MG63 (cell line): ENCODE data around the gene OGFRL1. TPM values are rescaled to one million over a fixed set of nuclear protein-coding genes. Genes with fewer than 3 reads are reported as not detected.
A peak's percentile ranks its signal among the peaks of the same experiment; 100 is the strongest.

Experiments
- DNase-seq: peaks from one replicate; pipeline ENCODE4 v3.0.0-alpha.2; 2020
- H3K27me3 ChIP-seq: fragments of 250-450 bp; sonication (Bioruptor Pico); 2 replicates; pipeline ENCODE4 v1.5.1; 2020; ENCODE audit warnings: mild to moderate bottlenecking, moderate library complexity
- H3K36me3 ChIP-seq: fragments of 250-450 bp; sonication (Bioruptor Pico); 2 replicates; pipeline ENCODE4 v1.5.1; 2020; ENCODE audit warnings: mild to moderate bottlenecking, moderate library complexity
- H3K4me3 ChIP-seq: fragments of 250-450 bp; sonication (Bioruptor Pico); 2 replicates; pipeline ENCODE4 v1.5.1; 2020; ENCODE audit warnings: mild to moderate bottlenecking, moderate library complexity
- H3K9me3 ChIP-seq: fragments of 250-450 bp; sonication (Bioruptor Pico); 2 replicates; pipeline ENCODE4 v1.5.1; 2020; ENCODE audit warnings: mild to moderate bottlenecking, moderate library complexity
- total RNA-seq: library from RNA; depleted of rRNA; stranded (reverse); fragments of >200 nt; shearing (Covaris generic); gene quantifications from 2 replicates; pipeline ENCODE4 v1.2.3, GENCODE V29; 2014; ENCODE audit warnings: low replicate concordance

OGFRL1 gene
- total RNA-seq, 1 experiment from 2014 or later, result 3.5 TPM

DNA sequence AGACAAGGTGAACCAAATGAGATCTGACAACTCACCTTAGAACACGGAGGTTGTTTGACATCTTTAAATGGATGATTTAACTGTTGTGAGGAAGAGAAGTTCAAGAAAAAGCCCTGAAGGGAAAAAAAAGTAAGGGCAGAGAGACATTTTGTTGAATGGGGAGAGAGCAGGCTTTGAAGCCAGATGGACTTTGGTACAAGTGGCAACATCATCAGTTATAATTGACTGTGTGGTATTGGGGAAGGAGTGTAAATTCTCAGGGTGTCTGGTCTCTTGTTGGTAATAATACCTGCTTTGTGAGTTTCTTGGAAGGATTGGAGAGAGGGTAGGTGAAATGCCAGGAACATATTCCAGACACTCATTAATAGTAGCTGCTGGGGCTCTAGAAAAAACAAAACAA, 21.6 kb downstream of the OGFRL1 start:
- H3K36me3 ChIP-seq, result no peaks in the 10 kb centered on the region
- DNase-seq, result no peak
- no peaks in the 10 kb centered on the region for H3K27me3 ChIP-seq
- no peaks in the 10 kb centered on the region for H3K9me3 ChIP-seq
- H3K4me3 ChIP-seq, result no peak overlapping the region

DNA sequence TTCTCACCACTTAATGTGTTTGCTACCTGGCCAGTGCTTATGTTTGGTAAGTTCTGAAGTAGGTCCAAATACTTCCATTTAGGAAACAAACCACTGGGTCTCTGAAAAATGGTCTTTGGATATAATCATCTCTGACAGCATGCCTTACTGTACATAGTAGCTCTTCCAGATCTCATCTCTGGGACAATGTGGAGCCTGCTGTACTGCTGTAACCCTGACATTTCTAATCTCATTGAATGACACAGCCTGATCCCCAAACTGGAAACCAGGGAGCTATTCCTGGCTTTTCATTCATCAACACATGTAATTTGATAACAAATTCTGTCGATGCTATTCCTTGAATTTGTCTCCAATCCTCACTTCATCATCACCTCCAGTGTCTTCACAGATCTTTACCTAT, 23.5 kb downstream of the OGFRL1 start:
- H3K4me3 ChIP-seq, result no peak overlapping the region
- no peak for DNase-seq
- no peaks in the 10 kb centered on the region for H3K9me3 ChIP-seq
- no peaks in the 10 kb centered on the region for H3K27me3 ChIP-seq
- H3K36me3 ChIP-seq, result no peaks in the 10 kb centered on the region

DNA sequence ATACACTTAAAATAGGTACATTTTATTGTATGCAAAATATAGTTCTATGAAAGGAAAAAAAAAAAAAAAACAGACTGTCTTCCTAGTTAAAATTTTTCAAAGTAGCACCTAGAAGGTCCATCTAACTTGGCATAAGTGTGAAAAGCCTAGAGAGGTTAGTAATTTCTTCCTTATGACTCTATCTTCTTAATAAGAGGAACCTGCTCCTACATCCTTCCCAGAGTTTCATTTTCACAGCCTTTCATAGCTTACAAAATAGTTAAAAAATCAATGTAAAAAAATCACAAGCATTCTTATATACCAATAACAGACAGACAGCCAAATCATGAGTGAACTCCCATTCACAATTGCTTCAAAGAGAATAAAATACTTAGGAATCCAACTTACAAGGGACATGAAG, 28.8 kb downstream of the OGFRL1 start:
- no peaks in the 10 kb centered on the region for H3K27me3 ChIP-seq
- no peaks in the 10 kb centered on the region for H3K9me3 ChIP-seq
- no peaks in the 10 kb centered on the region for H3K36me3 ChIP-seq
- no peak for DNase-seq
- H3K4me3 ChIP-seq, result no peak overlapping the region

DNA sequence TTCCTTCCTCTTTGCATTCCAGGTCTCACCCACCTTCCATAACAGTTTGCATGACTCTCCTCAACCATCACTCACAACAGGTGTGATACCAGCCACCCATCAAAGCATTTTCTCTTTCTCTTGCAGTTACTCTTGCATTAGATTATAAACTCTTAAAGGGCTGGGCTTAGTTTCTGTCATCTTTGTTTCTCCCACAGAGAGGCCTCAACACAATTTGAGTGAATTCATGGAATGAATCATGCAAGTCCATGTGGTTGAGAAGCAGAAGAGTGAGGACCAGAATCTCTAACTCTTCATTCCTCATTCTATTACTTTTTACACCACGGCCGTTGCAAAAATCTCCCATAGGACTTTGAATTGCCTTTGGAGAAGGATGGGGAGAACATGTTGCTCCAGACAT, 31.4 kb downstream of the OGFRL1 start:
- no peaks in the 10 kb centered on the region for H3K27me3 ChIP-seq
- DNase-seq, result no peak
- H3K9me3 ChIP-seq, result no peaks in the 10 kb centered on the region

DNA sequence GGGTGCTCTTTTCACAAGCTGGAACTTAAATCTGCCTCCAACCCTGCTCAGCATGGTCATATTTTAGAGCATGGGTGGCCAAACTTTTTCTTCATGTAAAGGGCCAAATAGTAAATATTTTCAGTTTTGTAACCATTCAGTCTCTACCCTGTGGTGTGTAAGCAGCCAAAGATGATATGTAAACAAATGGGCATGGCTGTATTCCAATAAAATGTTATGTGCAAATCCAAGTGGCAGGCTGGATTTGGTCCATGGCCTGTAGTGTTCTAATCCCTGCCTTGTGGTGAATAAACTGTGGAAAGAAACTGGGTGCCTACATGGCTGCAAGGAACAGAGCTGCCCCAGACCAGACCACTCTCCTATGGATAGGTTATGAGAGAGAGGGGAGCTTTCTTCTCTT, 32.7 kb downstream of the OGFRL1 start:
- peak; percentile 63 for DNase-seq
- no peaks in the 10 kb centered on the region for H3K9me3 ChIP-seq

More for the DNA sequence above, 31.4 kb downstream of the OGFRL1 start:
- no peak overlapping the region for H3K4me3 ChIP-seq
- no peaks in the 10 kb centered on the region for H3K36me3 ChIP-seq

DNA sequence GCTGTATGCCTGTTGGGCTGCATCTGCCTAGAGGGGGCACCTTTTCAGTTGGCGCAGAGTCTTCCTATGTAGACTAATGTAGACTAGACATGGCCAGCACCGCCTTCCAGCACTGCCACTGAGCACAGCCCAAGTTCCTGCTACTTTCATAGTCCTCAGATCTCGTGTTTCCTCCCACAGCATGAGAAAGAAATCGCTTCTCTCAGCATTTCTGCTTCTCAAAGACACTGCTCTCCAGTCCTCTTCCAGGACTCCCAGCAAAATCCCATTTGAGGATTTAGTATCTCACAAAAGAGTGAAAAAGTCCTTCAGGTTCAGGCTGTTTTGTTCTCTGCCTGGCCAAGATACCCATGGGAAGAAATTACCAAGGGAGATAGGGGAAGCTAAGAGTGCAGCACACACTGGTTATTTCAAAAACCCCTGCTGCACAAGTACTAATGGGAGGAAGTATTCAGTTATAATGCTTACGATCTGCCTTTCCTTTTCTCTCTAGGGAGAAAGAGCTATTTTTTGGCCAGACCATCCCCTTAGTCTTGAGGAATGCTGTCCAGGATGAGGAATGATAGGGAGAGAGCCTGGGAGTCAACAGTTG, 35.7 kb downstream of the OGFRL1 start:
- H3K4me3 ChIP-seq, result no peak overlapping the region
- no peaks in the 10 kb centered on the region for H3K27me3 ChIP-seq
- no peak for DNase-seq
- H3K36me3 ChIP-seq, result no peaks in the 10 kb centered on the region
- H3K9me3 ChIP-seq, result no peaks in the 10 kb centered on the region

More for the DNA sequence above, 32.7 kb downstream of the OGFRL1 start:
- H3K36me3 ChIP-seq, result no peaks in the 10 kb centered on the region
- H3K27me3 ChIP-seq, result no peaks in the 10 kb centered on the region
- no peak overlapping the region for H3K4me3 ChIP-seq

DNA sequence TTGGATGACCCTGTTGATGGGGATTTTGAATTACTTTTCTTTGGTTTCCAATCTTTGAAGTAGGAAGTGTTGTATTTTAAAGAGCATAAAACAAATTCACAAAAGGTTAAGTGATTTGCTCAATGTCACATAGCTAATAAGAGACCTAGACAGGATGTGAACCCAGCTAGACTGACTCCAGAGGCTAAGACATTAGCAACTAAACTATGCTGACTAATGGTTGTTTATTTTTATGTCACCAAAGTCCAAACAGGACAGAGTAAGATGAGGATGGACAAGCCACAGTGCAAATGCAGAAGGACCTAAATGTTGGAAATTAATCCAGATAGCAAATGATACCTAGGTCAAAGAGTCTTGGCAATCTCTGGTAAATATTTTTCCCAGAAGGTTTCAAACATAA, 38.0 kb downstream of the OGFRL1 start:
- Histone ChIP-seq H3K27me3 (no peaks in the 10 kb centered on the region), H3K36me3 (no peaks in the 10 kb centered on the region), H3K4me3 (no peak overlapping the region), H3K9me3 (no peaks in the 10 kb centered on the region)
- no peak for DNase-seq

DNA sequence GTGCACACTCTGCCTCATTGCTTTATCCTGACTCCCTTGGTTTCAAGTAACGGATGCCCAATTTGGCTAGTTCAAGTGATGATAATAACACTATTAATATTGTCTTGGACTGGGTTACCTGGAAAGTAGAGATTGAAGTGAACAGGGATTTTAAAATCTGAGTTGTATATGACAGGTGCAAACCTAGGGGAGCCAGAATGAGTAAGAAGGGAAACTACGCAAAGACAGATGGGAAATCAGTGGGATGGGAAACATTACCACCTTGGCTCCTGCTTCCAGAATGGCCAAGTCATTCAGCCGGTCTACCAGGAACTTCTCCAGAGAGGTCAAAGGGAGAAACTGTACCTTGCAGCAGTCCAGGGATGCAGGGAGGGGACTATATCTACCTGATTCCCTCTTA, 41.9 kb downstream of the OGFRL1 start:
- no peaks in the 10 kb centered on the region for H3K36me3 ChIP-seq
- no peaks in the 10 kb centered on the region for H3K27me3 ChIP-seq
- H3K9me3 ChIP-seq, result no peaks in the 10 kb centered on the region
- H3K4me3 ChIP-seq, result no peak overlapping the region
- DNase-seq, result no peak

DNA sequence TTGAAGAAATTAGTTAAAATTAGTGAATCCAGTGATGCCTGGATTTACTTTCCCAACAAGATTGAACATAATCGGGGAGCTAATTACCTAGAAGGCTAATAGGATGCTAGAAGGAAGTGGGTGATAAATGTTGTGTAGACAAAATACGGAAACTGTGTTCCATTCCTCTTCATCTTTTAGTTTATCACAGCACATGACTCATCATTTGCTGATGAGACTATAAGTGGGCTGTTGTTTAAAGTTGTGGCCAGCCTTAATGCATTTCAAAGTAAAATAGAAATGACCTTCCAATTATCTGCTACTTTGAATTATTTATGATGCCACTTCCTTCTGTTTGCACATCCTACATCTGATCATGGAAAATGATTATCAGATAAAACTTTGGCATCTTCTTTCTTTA, 43.4 kb downstream of the OGFRL1 start:
- Histone ChIP-seq H3K9me3 (no peaks in the 10 kb centered on the region), H3K4me3 (no peak overlapping the region), H3K27me3 (no peaks in the 10 kb centered on the region), H3K36me3 (no peaks in the 10 kb centered on the region)
- no peak for DNase-seq

DNA sequence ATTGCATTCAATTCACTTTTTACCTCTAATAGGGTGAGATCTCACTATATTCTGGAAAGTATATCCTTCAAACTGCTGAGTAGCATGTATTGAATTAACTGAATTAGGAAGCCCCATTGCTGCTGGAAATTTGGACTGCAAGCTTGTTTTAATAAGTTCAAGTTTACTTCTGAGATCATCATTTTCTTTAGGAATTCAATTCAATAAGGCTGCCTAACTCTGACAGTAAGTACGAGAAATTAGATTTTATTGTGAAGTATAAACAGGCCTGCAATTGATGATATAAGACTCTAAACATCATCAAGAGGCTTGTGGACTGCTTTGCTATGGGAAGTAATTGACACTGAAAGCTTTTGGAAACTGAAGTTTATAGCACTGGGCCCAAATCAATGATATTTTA, 44.4 kb downstream of the OGFRL1 start:
- Histone ChIP-seq H3K4me3 (no peak overlapping the region), H3K36me3 (no peaks in the 10 kb centered on the region), H3K27me3 (no peaks in the 10 kb centered on the region), H3K9me3 (no peaks in the 10 kb centered on the region)
- DNase-seq, result no peak

DNA sequence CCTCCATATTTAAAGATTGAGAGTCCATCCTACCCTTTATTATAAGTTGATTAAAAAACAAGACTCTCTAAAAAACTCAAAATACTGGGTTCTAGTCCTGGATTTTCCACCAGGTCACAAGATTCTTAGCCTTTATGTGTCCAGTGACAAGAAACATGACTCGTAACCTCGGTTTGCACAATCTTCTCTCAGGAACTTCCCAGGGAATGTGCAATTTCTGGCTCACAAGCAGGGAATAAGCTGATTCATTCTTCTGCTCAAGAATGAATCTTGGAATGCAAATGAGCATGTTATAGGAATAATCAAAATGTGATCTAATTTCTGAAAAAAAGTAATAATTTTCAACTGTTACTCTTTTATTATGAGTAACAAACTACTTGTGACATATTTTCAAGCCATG, 45.1 kb downstream of the OGFRL1 start:
- peak; percentile 44 for DNase-seq
- H3K9me3 ChIP-seq, result no peaks in the 10 kb centered on the region
- H3K27me3 ChIP-seq, result no peaks in the 10 kb centered on the region
- H3K4me3 ChIP-seq, result no peak overlapping the region
- H3K36me3 ChIP-seq, result no peaks in the 10 kb centered on the region

DNA sequence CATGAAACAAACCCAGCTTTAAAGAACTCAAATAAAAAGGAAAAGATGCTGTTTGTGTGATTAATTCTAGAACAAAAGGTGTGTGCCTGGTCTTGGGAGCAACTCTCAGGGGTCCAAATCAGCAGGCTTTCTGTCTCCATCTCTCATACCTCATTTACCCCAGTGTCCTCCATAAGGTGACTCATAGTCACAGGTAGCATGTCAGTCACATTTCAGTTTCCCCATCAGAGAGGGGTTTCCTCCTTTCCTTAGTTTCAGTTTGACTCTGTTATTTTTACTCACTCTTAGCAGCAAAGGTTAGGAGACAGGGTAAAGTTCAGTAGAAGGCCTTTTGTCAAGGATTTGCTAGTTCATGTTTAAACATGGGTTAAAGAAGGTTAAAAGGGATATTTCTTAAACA, 46.2 kb downstream of the OGFRL1 start:
- no peaks in the 10 kb centered on the region for H3K9me3 ChIP-seq
- no peak overlapping the region for H3K4me3 ChIP-seq
- no peaks in the 10 kb centered on the region for H3K27me3 ChIP-seq
- DNase-seq, result no peak
- no peaks in the 10 kb centered on the region for H3K36me3 ChIP-seq

DNA sequence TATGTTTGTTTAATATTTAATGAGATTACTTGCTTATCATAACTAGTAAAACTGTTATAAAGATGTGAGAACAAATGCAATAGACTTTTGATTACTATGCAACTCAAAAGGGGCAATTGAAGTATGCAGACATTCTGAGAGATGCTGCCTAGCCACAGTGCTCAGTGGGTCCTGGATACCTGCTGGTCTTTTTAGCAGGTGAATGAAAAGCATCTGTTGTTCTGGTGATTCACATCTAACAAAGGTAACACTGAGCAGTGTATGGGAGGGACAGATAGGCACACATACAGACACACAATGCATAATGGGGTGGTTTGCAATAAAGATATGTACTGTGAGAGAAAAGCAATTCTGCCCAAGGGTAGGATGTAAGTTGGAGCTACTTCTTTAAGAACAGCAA, 46.9 kb downstream of the OGFRL1 start:
- no peaks in the 10 kb centered on the region for H3K27me3 ChIP-seq
- no peak overlapping the region for H3K4me3 ChIP-seq
- H3K9me3 ChIP-seq, result no peaks in the 10 kb centered on the region
- no peak for DNase-seq
- no peaks in the 10 kb centered on the region for H3K36me3 ChIP-seq

DNA sequence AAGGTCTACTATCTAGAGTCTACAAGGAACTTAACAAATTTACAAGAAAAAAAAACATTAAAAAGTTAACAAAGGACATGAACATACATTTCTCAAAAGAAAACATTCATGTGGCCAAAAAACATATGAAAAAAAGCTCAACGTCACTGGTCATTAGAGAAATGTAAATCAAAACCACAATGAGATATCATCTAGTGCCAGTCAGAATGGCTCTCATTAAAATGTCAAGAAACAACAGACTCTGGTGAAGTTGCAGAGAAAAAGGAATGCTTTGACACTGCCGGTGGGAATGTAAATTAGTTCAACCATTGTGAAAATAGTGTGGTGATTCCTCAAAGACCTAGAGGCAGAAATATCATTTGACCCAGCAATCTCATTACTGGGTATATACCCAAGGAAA, 48.3 kb downstream of the OGFRL1 start:
- H3K36me3 ChIP-seq, result no peaks in the 10 kb centered on the region
- DNase-seq, result no peak
- no peak overlapping the region for H3K4me3 ChIP-seq
- H3K9me3 ChIP-seq, result no peaks in the 10 kb centered on the region
- H3K27me3 ChIP-seq, result no peaks in the 10 kb centered on the region

DNA sequence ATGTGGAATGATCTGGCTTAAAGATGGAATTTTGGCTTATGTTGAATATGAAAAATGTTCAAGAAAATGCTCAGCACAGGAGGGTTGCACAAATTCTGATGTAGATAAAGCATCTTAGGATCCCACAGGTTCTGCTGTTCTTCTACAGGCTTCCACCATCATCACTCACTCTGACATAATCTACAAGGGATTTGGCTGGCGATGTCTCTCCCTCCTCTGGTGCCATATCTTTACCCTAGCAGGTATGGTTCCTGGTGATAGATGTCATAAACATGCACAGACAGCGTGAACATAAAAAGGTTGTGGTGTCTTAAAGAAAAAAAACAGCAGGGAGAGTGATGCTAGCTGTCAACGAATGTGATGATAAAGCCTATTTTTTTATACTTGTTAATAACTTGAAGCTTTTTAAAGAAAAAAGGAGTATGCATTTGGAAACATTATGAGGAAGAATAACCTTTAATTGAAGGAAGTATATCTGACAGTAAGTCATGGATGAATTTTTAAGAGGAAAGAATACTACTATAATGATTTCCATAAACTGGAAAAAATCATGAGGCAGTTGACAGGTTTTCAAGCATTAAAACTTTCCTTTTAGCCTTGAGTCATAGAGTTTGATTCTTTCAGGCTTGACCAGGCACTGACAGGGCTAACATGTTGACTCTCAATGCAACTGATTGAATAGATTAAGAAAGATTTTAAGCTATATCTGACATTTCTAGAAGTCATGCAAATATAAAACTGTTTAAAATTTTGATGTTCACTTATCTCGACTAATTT, 50.1 kb downstream of the OGFRL1 start:
- Histone ChIP-seq H3K9me3 (no peaks in the 10 kb centered on the region), H3K36me3 (no peaks in the 10 kb centered on the region), H3K27me3 (no peaks in the 10 kb centered on the region), H3K4me3 (no peak overlapping the region)
- no peak for DNase-seq

DNA sequence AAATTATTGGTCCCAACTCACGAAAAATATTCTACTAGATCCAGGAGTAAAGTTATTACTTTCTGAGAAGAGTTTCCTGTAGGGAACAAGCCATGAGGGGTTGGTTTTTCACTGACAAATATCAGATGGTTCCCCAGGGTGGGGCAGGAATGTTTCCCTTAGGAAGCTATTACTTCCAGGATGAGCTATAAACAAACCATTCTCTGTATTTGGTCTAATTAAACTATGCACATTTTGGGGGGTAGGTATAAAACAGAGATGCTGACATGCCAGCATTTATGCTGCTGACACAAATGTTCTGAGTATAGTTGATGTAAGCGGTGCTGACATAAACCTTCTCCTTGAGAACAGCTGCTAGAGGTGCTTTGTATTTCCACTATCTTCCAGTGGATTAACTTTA, 54.2 kb downstream of the OGFRL1 start:
- Histone ChIP-seq H3K27me3 (no peaks in the 10 kb centered on the region), H3K9me3 (no peaks in the 10 kb centered on the region), H3K4me3 (no peak overlapping the region), H3K36me3 (no peaks in the 10 kb centered on the region)
- no peak for DNase-seq

DNA sequence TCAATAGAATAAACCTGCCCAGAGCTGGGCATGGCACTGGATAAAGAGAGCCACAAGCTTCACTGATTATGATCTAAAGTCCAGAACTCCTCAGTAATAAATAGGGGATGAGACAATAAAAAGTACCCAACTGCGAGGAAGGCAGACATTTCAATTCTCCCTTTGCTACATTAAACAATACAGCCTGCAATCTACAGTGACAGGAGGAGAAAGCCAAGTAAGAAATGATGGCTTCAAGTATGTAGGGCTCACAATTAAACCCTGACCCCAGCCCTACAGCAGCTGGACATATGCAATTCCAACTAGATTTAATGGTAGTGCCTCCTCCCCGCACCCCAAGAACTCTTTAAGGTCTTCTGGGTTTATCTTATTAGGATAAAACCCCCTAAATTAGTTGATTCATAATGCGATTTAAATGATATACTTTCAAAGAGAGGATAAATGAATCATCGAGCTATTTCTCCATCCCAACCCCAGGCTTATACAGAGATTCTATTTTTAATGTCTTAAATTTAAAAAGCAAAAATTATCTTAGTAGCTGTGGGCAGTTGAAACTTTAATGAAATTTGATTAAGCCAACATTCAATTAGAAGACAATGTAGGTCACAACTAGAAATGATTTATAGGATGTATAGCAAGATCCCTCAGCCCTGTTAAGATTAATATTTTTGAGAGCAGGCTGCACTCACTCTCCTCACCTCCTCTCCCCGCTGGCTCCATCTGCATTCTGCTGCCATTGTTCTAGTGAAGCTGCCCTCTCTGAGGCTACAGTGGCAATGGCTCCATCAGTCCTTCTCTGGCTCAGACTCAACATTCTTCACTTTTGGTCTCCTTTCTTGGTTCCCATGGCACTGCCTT, 57.1 kb downstream of the OGFRL1 start:
- Histone ChIP-seq H3K4me3 (no peak overlapping the region), H3K36me3 (no peaks in the 10 kb centered on the region), H3K9me3 (no peaks in the 10 kb centered on the region), H3K27me3 (no peaks in the 10 kb centered on the region)
- no peak for DNase-seq

DNA sequence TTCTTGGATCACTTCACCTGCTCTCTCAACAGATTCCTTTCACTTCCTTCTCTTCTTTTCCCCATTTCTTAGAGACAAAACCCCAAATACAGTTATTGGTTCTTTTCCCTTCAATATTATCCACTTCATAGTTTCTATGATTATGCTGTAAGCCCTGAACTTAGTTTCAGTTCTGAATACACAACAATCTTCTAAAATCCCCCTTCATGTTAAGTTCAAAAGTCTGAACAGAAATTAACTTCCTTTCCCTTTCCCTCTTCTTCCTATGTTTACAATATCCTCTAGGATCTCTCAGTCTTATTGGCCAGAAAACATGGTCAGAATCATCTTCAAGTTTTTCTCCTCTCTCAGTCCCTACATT, 57.7 kb downstream of the OGFRL1 start:
- no peak for DNase-seq
- Histone ChIP-seq H3K27me3 (no peaks in the 10 kb centered on the region), H3K9me3 (no peaks in the 10 kb centered on the region), H3K4me3 (no peak overlapping the region), H3K36me3 (no peaks in the 10 kb centered on the region)
